Neutrophil (primary cell): ENCODE results near the gene TYROBP.
"Not testable (repeated sequence)": the region's sequence is repeated elsewhere in the genome, so short reads cannot be mapped to it uniquely, and the experiment has no call there.

Experiments used
- H3K27ac ChIP-seq: fragments of 200-600 bp; sonication (generic); 2 replicates; pipeline ENCODE4 v1.5.1; 2016; ENCODE audit warnings: mild to moderate bottlenecking, moderate library complexity
- H3K27me3 ChIP-seq: fragments of 200-600 bp; sonication (generic); 2 replicates; pipeline ENCODE4 v1.6.0; 2016; ENCODE audit warnings: mild to moderate bottlenecking
- H3K36me3 ChIP-seq: fragments of 200-600 bp; sonication (generic); 2 replicates; pipeline ENCODE4 v1.5.1; 2017
- H3K4me1 ChIP-seq, 2 experiments: fragments of 200-600 bp in 1 of 2; sonication (generic) in 1 of 2; 1 replicate in 1 of 2; 2 replicates in 1 of 2; pipeline versions ENCODE4 v1.5.1 to v1.6.1; 2013 to 2016; ENCODE audit warnings: low read depth in 1 of 2, low read length in 1 of 2, mild to moderate bottlenecking in 1 of 2, moderate library complexity in 1 of 2; ENCODE audit not compliant: control insufficient read depth in 1 of 2, insufficient read depth in 1 of 2
- H3K4me3 ChIP-seq, 2 experiments: fragments of 200-600 bp in 1 of 2; sonication (generic) in 1 of 2; 1 replicate in 1 of 2; 2 replicates in 1 of 2; pipeline ENCODE4 v1.5.1; 2013 to 2016; ENCODE audit warnings: low read depth in 1 of 2, low read length in 1 of 2, mild to moderate bottlenecking in 1 of 2, moderate library complexity in 1 of 2
- H3K9me3 ChIP-seq: fragments of 200-600 bp; sonication (generic); 2 replicates; pipeline ENCODE4 v1.5.1; 2016
- CTCF ChIP-seq: fragments of 200-600 bp; sonication (generic); IDR thresholded peaks from 2 replicates; pipeline ENCODE4 v1.5.1; 2016; ENCODE audit warnings: antibody characterized with exemption

Gene TYROBP

DNA sequence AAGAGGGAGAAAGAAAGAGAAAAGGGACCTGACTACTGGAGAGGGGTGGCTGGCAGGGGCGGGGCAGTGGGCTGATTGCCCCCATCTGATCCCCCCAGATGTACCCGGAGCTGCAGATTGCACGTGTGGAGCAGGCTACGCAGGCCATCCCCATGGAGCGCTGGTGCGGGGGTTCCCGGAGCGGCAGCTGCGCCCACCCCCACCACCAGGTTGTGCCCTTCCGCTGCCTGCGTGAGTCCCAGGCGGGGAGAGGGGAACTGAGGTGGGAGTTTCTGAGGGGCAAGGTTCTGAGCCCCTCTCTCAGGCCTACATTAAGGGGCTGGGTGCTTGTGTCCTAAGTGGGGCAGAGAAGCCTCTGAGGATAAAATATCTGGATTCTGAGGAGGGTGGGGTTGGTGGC is 37.3 kb downstream of the TYROBP start:
- TF ChIP-seq CTCF: no peak
- no peak overlapping the region for H3K4me3 ChIP-seq
- peaks cover 82% of the 10 kb centered on the region for H3K27me3 ChIP-seq
- no peak overlapping the region for H3K27ac ChIP-seq
- no peaks in the 10 kb centered on the region for H3K36me3 ChIP-seq
- H3K4me1 ChIP-seq: peaks cover 18 to 19% of the 10 kb centered on the region in 2 experiments
- no peaks in the 10 kb centered on the region for H3K9me3 ChIP-seq

GRCh38 chr19:35870124-35870736 is 37.9 kb downstream of the TYROBP start:
- H3K27ac ChIP-seq, H3K36me3 ChIP-seq, H3K9me3 ChIP-seq: not testable (repeated sequence)
- H3K4me3 ChIP-seq: peak overlapping the region; percentile 8 to 25
- H3K27me3 ChIP-seq: peaks cover 87% of the 10 kb centered on the region
- H3K4me1 ChIP-seq: peaks cover 18 to 19% of the 10 kb centered on the region in 2 experiments

DNA sequence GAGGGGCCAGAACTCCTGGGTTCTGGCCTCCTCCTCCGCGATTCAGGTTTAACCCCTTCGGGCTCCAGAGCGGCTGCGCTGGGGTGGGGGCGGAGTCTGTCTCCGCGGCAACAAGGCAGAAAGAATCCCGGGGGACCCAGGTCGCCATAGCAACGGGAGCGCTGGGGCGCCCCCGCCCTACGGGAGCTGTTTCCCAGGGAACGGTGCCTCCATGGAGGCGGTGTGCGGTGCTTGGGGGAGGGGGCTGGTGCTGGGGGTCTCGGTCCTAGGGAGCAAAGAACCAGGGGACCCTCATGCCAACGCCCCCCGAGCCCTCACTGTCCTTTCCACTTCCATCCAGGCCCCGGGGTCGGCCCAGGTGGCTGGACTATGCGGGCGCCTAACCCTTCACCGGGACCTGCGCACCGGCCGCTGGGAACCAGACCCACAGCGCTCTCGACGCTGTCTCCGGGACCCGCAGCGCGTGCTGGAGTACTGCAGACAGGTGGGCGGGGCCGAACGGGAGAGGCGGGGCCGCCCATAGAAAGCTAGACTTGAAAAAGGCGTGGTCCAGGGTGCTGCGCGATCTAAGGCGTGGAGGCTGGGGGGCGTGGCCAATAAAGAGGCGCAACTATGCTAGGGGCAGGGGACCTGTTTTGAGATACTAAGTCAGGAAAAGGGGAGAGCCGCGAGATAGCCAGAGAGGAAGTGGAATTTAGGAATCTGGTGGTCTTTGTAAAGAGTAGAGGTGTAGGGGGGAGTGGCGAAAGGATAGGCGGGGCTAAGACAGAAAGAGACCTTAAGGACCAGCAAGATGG is 38.6 kb downstream of the TYROBP start:
- no peaks in the 10 kb centered on the region for H3K9me3 ChIP-seq
- TF ChIP-seq CTCF: no peak
- H3K36me3 ChIP-seq: no peaks in the 10 kb centered on the region
- peaks cover 91% of the 10 kb centered on the region for H3K27me3 ChIP-seq
- H3K4me3 ChIP-seq: peak overlapping the region; percentile 8 to 25
- H3K27ac ChIP-seq: no peak overlapping the region
- H3K4me1 ChIP-seq: peaks cover 18 to 19% of the 10 kb centered on the region in 2 experiments

DNA sequence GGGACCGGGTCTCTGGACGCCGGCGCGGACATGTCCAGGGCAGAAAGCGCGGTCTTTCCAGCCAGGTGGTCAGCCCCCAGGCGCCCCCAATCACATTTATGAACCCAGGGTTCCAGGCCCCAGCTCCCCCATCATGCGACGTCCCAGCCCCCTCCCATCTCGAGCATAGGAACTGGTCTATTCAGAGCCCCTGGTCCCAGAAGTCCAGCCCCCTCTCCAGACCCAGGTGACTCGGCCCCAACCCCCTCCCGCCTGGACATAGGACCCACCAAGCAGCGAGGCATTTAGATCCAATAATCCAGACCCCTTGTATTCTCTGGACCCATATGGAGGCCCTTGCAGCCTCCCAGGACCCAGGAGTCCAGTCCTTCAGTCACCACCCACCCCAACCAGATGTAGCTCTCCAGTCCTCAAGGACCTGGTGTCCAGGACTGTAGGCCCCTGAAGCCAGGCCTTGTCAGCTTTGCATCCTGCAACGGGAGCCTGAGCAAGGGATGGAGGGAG is 39.2 kb downstream of the TYROBP start:
- TF ChIP-seq CTCF: no peak
- Histone ChIP-seq H3K4me3 (peak overlapping the region in 1 of 2 experiments; percentile 8), H3K9me3 (no peaks in the 10 kb centered on the region), H3K27ac (no peak overlapping the region), H3K4me1 (peaks cover 18 to 19% of the 10 kb centered on the region in 2 experiments), H3K27me3 (peaks cover 91% of the 10 kb centered on the region), H3K36me3 (no peaks in the 10 kb centered on the region)

DNA sequence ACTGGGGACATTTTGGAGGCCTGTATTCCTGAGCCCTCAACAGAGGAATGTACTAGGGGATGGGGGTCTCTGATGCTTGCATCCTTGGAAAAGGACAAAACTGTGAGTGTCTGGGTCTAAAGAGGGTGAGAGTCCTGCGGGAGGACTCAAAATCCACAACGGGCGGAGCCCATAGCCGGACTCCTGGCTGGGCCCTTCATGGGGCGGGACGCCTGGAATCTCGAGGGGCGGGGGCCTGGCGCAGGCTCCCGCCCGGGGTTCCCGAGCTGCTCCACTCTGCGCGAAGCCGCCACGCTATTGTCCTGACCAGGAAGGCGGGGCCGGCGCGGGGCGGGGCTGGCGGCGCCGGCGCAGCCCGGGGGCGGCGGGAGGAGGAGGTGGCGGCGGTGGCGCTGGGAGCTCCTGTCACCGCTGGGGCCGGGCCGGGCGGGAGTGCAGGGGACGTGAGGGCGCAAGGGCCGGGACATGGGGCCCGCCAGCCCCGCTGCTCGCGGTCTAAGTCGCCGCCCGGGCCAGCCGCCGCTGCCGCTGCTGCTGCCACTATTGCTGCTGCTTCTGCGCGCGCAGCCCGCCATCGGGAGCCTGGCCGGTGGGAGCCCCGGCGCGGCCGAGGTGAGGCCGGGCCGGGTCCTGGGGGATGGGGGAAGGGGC is 39.8 kb downstream of the TYROBP start, which contains the start of gene APLP1:
TSS of gene APLP1 (plus strand) at position 403 of the 651 bp plus-strand sequence. CDS start at position 466, 63 bp downstream.
- Histone ChIP-seq H3K4me1 (peaks cover 18 to 19% of the 10 kb centered on the region in 2 experiments), H3K27me3 (peaks cover 91% of the 10 kb centered on the region), H3K9me3 (no peaks in the 10 kb centered on the region), H3K36me3 (no peaks in the 10 kb centered on the region), H3K4me3 (peak within 1 kb of the TSS in 1 of 2 experiments; percentile 8), H3K27ac (no peak within 1 kb of the TSS)
- no peak for TF ChIP-seq CTCF
